T-helper 2 cell treated with Interferon-gamma antibody and Interleukin-4, amounts not matched to agents 5 μg/mL and 100 μg/mL, for 36 hours (primary cell): ENCODE data around the gene OBSCN.

Experiments
- DNase-seq: peaks from one replicate; pipeline ENCODE4 v3.0.0; 2021; ENCODE audit warnings: low spot score
- H3K27ac Mint-ChIP-seq: one replicate; pipeline ENCODE4 v1.8.0; 2021; ENCODE audit warnings: mild to moderate bottlenecking, mixed read lengths
- H3K27me3 Mint-ChIP-seq: one replicate; pipeline ENCODE4 v1.8.0; 2021; ENCODE audit warnings: low read depth, mixed read lengths
- H3K36me3 Mint-ChIP-seq: one replicate; pipeline ENCODE4 v1.8.0; 2021; ENCODE audit warnings: low read depth, mixed read lengths
- H3K4me1 Mint-ChIP-seq: one replicate; pipeline ENCODE4 v1.8.0; 2021; ENCODE audit warnings: low read depth, mixed read lengths
- H3K4me3 Mint-ChIP-seq: one replicate; pipeline ENCODE4 v1.8.0; 2022; ENCODE audit warnings: mild to moderate bottlenecking, moderate library complexity, mixed read lengths
- H3K9me3 Mint-ChIP-seq: one replicate; pipeline ENCODE4 v1.8.0; 2021; ENCODE audit warnings: mixed read lengths

Gene OBSCN

GRCh38 chr1:228310162-228310792 lies 102.4 kb downstream of the OBSCN start:
- Mint-ChIP-seq H3K36me3 (peaks cover 4% of the 10 kb centered on the region), H3K27me3 (no peaks in the 10 kb centered on the region), H3K4me3 (no peak overlapping the region), H3K9me3 (peaks cover 14% of the 10 kb centered on the region), H3K4me1 (no peaks in the 10 kb centered on the region), H3K27ac (no peak overlapping the region)
- DNase-seq: no peak

DNA sequence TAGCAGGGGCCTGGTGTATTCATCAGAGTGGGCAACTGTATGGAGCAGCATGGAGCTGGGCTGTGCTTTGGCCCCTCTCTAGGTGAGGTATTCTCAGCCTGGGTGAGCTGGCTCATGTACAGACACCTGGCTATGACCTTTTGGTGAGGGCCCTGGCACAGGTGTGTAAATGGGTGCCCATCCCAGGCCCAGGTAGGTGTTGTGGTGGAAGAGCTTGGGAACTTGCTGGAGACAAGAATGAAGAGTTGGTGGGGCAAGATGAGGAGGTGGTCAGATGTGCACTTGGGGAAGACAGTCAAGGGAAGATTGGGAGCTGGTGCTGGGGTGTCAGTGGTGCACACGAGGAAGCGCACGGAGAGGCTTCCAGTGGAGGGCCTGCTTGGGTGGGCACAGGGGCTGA lies 103.2 kb downstream of the OBSCN start:
- no peak for DNase-seq

DNA sequence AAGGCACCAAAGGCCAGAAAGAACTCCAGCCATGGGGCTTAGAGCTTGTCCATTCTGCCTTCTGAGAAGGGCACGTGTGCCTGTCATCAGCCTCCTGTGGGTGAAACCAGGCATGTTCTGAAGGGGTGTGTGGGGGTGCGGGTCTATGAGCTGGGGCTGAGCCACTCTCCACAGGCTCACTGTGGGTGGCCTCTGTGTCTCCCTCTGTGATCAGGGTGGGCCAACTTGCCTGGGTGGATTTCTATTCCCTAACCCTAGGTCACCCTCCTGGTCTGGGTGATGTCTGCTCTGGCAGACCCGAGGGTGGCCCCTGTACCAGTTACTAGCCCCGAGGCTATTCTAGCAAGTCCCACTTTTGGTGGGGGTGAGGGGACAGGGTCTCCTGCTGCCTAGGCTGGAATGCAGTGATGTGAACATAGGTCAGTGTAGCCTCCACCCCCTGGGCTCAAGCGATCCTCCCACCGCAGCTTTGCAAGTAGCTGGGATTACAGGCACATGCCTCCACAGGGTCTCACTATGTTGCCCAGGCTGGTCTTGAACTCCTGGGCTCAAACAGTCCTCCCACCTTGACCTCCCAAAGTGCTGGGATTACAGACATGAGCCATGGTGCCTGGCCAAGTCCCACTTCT lies 104.4 kb downstream of the OBSCN start:
- Mint-ChIP-seq H3K36me3 (peaks cover 4% of the 10 kb centered on the region), H3K9me3 (peaks cover 14% of the 10 kb centered on the region), H3K4me3 (no peak overlapping the region), H3K27me3 (no peaks in the 10 kb centered on the region), H3K4me1 (no peaks in the 10 kb centered on the region), H3K27ac (no peak overlapping the region)
- DNase-seq: no peak

More for the DNA sequence above, 103.2 kb downstream of the OBSCN start:
- no peaks in the 10 kb centered on the region for H3K27me3 Mint-ChIP-seq
- H3K4me1 Mint-ChIP-seq: no peaks in the 10 kb centered on the region
- no peak overlapping the region for H3K4me3 Mint-ChIP-seq
- peaks cover 4% of the 10 kb centered on the region for H3K36me3 Mint-ChIP-seq
- no peak overlapping the region for H3K27ac Mint-ChIP-seq
- H3K9me3 Mint-ChIP-seq: peaks cover 14% of the 10 kb centered on the region

GRCh38 chr1:228313536-228314277 lies 105.9 kb downstream of the OBSCN start:
- no peak for DNase-seq
- H3K27me3 Mint-ChIP-seq: no peaks in the 10 kb centered on the region
- peaks cover 14% of the 10 kb centered on the region for H3K9me3 Mint-ChIP-seq
- no peak overlapping the region for H3K4me3 Mint-ChIP-seq
- no peak overlapping the region for H3K27ac Mint-ChIP-seq
- no peaks in the 10 kb centered on the region for H3K4me1 Mint-ChIP-seq
- peaks cover 4% of the 10 kb centered on the region for H3K36me3 Mint-ChIP-seq

DNA sequence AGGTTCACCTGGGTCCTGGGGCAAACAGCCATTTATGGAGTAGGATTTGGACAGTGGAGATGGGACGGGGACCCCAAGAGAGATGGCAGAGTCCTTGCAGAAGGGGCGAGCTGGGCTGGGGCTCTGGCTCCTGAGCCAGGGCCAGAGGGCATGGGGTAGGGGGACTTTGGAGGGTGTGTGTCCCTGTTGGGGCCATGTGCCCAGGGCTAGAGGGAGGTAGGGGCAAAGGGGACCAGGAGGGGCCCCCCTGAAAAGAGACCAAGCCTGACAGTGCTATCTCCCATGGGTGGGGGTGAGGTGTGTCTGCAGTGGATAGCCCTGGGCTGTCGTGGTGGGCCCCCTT lies 106.4 kb downstream of the OBSCN start:
- Mint-ChIP-seq H3K4me1 (no peaks in the 10 kb centered on the region), H3K4me3 (no peak overlapping the region), H3K27ac (no peak overlapping the region), H3K27me3 (no peaks in the 10 kb centered on the region), H3K36me3 (peaks cover 4% of the 10 kb centered on the region), H3K9me3 (peaks cover 14% of the 10 kb centered on the region)
- DNase-seq: no peak

DNA sequence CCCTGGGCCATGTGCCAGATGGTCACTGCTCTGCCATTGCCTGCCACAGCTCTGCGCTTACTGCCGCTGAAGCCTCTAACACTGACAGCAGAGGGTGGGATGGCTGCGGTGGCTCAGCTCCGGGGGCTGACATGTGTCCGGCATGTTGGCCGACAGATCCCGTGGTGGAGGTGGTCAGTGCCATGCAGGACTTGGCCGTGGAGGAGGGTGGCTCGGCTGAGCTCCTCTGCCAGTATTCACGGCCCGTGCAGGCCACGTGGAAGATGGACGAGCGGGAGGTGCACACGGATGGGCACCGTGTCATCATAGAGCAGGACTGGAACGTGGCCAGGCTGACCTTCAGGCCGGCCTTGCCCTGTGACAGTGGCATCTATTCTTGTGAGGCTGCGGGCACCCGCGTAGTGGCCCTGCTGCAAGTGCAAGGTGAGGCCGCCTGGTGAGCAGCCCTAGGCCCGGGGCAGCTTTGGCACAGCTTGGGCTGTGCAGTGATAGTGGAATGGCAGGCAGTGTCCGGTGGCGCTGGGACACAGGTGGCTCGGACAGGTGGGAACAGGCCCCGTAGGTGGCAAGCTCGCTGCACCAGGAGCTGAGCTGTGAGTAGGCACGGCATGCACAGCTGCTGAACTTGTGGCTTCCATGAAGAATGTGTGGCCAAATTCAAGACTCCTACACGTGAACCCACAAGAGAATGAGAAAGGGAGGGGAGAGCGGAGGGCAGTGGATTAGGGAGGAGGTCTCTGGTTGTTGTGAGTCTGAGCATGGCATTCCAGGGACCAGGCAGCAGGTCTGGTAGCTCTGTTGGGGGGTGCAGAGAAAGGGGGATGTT lies 107.0 kb downstream of the OBSCN start:
- Mint-ChIP-seq H3K27me3 (no peaks in the 10 kb centered on the region), H3K4me3 (no peak overlapping the region), H3K27ac (no peak overlapping the region), H3K9me3 (peaks cover 14% of the 10 kb centered on the region), H3K4me1 (no peaks in the 10 kb centered on the region), H3K36me3 (peaks cover 4% of the 10 kb centered on the region)
- DNase-seq: no peak

GRCh38 chr1:228315484-228315944 lies 107.7 kb downstream of the OBSCN start:
- peaks cover 14% of the 10 kb centered on the region for H3K9me3 Mint-ChIP-seq
- H3K36me3 Mint-ChIP-seq: peaks cover 4% of the 10 kb centered on the region
- no peak overlapping the region for H3K4me3 Mint-ChIP-seq
- DNase-seq: no peak
- no peaks in the 10 kb centered on the region for H3K27me3 Mint-ChIP-seq
- no peak overlapping the region for H3K27ac Mint-ChIP-seq
- H3K4me1 Mint-ChIP-seq: no peaks in the 10 kb centered on the region

- Mint-ChIP-seq H3K27ac (no peak overlapping the region), H3K27me3 (no peaks in the 10 kb centered on the region), H3K9me3 (peaks cover 14% of the 10 kb centered on the region), H3K36me3 (peaks cover 4% of the 10 kb centered on the region), H3K4me1 (no peaks in the 10 kb centered on the region), H3K4me3 (no peak overlapping the region)
- DNase-seq: no peak
Observed at GRCh38 chr1:228315945-228316588, 108.2 kb downstream of the OBSCN start.

DNA sequence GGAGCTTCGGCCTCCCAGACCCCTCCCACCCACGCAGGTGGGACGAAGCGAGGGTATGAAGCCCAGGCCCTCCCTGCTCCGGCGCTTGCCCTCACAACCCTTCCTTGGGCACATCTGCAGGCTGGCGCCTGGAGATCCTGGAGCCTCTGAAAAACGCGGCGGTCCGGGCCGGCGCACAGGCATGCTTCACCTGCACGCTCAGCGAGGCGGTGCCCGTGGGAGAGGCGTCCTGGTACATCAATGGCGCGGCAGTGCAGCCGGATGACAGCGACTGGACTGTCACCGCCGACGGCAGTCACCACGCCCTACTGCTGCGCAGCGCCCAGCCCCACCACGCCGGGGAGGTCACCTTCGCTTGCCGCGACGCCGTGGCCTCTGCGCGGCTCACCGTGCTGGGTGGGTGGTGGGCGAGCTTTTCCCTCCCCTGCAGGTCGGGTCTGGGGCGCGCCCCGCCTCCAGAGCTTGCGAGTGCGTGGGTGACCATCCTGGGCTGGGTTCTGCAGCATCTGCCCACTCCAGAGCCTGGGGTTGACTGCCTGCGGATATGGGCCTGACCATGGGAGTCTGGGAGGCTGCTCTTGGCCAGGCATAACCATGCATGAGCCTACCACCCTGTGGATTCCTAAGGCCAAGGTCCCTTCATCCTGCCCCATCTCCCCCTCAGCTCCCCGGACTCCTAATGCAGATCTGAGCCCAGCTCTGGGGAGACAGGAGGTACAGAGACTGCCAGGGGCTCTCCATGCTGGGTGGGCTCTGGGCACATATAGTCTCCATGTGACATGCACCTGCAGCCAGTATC lies 108.9 kb downstream of the OBSCN start:
- H3K27me3 Mint-ChIP-seq: no peaks in the 10 kb centered on the region
- H3K9me3 Mint-ChIP-seq: peaks cover 14% of the 10 kb centered on the region
- H3K36me3 Mint-ChIP-seq: peaks cover 4% of the 10 kb centered on the region
- no peak overlapping the region for H3K4me3 Mint-ChIP-seq
- H3K4me1 Mint-ChIP-seq: no peaks in the 10 kb centered on the region
- no peak overlapping the region for H3K27ac Mint-ChIP-seq
- DNase-seq: no peak

- DNase-seq: no peak
- peaks cover 11% of the 10 kb centered on the region for H3K9me3 Mint-ChIP-seq
- H3K36me3 Mint-ChIP-seq: peaks cover 4% of the 10 kb centered on the region
- no peak overlapping the region for H3K4me3 Mint-ChIP-seq
- H3K27me3 Mint-ChIP-seq: no peaks in the 10 kb centered on the region
- no peak overlapping the region for H3K27ac Mint-ChIP-seq
- no peaks in the 10 kb centered on the region for H3K4me1 Mint-ChIP-seq
Observed at GRCh38 chr1:228317411-228317828, 109.6 kb downstream of the OBSCN start.

- H3K27me3 Mint-ChIP-seq: no peaks in the 10 kb centered on the region
- H3K4me1 Mint-ChIP-seq: no peaks in the 10 kb centered on the region
- H3K9me3 Mint-ChIP-seq: peaks cover 4% of the 10 kb centered on the region
- DNase-seq: no peak
- peaks cover 2% of the 10 kb centered on the region for H3K36me3 Mint-ChIP-seq
- H3K4me3 Mint-ChIP-seq: no peak overlapping the region
- no peak overlapping the region for H3K27ac Mint-ChIP-seq
Observed at GRCh38 chr1:228317891-228318810, 110.3 kb downstream of the OBSCN start.

DNA sequence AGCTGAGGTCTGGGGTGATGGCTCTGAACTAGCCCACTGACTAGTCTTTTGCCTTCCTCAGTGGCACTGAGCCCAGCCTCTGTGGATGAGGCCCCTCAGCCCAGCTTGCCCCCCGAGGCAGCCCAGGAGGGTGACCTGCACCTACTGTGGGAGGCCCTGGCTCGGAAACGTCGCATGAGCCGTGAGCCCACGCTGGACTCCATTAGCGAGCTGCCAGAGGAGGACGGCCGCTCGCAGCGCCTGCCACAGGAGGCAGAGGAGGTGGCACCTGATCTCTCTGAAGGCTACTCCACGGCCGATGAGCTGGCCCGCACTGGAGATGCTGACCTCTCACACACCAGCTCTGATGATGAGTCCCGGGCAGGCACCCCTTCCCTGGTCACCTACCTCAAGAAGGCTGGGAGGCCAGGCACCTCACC lies 111.0 kb downstream of the OBSCN start:
- Mint-ChIP-seq H3K27me3 (no peaks in the 10 kb centered on the region), H3K27ac (no peak overlapping the region), H3K36me3 (peaks cover 2% of the 10 kb centered on the region), H3K4me3 (no peak overlapping the region), H3K9me3 (no peaks in the 10 kb centered on the region), H3K4me1 (no peaks in the 10 kb centered on the region)
- no peak for DNase-seq
